ENCODE measurements around the gene ZMYND19.

The ZMYND19 gene

GRCh38 chr9:137583347-137583746, 7.0 kb downstream of the ZMYND19 start:
- TF ChIP-seq, protein P1, sequence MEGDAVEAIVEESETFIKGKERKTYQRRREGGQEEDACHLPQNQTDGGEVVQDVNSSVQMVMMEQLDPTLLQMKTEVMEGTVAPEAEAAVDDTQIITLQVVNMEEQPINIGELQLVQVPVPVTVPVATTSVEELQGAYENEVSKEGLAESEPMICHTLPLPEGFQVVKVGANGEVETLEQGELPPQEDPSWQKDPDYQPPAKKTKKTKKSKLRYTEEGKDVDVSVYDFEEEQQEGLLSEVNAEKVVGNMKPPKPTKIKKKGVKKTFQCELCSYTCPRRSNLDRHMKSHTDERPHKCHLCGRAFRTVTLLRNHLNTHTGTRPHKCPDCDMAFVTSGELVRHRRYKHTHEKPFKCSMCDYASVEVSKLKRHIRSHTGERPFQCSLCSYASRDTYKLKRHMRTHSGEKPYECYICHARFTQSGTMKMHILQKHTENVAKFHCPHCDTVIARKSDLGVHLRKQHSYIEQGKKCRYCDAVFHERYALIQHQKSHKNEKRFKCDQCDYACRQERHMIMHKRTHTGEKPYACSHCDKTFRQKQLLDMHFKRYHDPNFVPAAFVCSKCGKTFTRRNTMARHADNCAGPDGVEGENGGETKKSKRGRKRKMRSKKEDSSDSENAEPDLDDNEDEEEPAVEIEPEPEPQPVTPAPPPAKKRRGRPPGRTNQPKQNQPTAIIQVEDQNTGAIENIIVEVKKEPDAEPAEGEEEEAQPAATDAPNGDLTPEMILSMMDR (conservative IDR thresholded peaks at IDR 0.05; ENCODE audit: low read length), result no peak
- no peak for DNase-seq (ENCODE audit: low read depth)
- no peak overlapping the region for H3K4me3 ChIP-seq (ENCODE audit: low read length)

DNA sequence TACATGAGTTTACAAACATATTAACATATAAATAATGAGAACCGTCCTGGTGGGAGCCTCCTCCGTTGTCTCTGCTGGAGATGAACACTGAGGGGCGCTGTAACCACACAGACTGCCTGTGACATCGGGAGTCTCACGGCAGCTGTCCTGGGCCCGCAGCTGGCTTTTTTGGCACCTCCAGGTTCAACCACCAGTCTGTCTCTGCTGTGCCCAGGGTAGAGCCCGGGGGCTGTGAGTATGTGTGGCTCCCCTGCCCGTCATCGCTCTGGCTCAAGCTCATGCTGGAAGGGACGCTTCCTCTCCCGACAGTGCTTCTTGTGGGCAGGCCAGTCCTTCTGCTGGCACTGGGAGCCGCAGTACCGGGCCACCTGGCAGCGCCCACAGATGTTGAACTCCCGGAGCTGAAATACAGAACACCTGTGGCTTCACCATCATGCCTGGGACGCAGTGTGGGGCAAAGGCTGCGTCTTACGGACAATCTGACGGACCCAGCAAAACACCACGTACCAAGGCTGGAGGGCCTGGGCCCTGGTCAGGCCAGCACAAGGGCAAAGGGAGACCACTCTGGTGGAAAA, 7.9 kb downstream of the ZMYND19 start:
- no peak for DNase-seq (ENCODE audit: low read depth)

GRCh38 chr9:137581361-137582285, 8.7 kb downstream of the ZMYND19 start:
- no peak for DNase-seq (ENCODE audit: low read depth)
- TF ChIP-seq, protein P1 (conservative IDR thresholded peaks at IDR 0.05; ENCODE audit: low read length), result no peak
- H3K4me3 ChIP-seq (ENCODE audit: low read length), result no peak overlapping the region

More for the DNA sequence above, 7.9 kb downstream of the ZMYND19 start:
- H3K4me3 ChIP-seq (ENCODE audit: low read length), result no peak overlapping the region
- TF ChIP-seq, protein P1 (conservative IDR thresholded peaks at IDR 0.05; ENCODE audit: low read length), result peak; percentile 22; the same call in 1 of the 2 replicates

DNA sequence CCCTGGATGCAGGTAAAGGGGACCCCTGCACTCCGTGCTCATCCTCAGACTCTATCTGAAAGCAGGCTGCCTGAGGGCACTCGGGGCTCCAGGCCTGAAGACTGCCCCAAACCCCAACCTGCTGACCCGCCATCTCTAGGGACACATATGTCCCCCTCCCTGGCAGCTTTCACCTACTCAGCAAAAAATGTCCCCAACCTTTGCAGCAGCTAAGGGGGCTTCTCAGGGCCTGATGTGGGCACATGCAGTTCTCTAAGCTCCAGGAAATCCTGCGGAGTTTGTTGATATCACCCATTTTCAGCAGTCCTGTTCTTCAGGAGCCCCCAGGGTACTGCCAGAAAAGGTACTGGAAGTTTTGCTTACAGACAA, 9.4 kb downstream of the ZMYND19 start:
- no peak overlapping the region for H3K4me3 ChIP-seq (ENCODE audit: low read length)
- TF ChIP-seq, protein P1 (conservative IDR thresholded peaks at IDR 0.05; ENCODE audit: low read length), result no peak
- DNase-seq (ENCODE audit: low read depth), result no peak

- TF ChIP-seq, protein P1 (conservative IDR thresholded peaks at IDR 0.05; ENCODE audit: low read length), result no peak
- DNase-seq (ENCODE audit: low read depth), result no peak
- no peak overlapping the region for H3K4me3 ChIP-seq (ENCODE audit: low read length)
Measured at GRCh38 chr9:137580209-137580953, 9.9 kb downstream of the ZMYND19 start.

DNA sequence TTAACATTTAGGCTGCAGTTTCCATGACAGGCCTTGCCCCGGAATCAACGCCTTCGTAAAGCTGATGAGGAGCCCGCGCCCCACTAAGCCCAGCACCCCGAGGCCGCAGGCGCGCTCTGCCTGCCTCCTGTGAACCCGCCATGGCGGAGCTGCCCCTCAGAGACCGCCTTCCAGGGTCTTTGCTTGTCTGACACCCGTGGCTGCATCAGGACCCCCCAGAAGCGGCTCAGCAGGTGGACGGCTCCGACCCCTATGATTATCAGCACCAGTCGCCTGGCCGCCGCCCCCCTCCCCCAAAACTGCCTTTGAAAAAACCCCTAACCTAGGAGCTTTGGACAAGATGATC, 11.1 kb downstream of the ZMYND19 start:
- H3K4me3 ChIP-seq (ENCODE audit: low read length), result peak overlapping the region; percentile 84
- DNase-seq (ENCODE audit: low read depth), result no peak
- TF ChIP-seq, protein P1 (conservative IDR thresholded peaks at IDR 0.05; ENCODE audit: low read length), result no peak
